ENCODE results near the gene GARNL3.

Gene GARNL3

DNA sequence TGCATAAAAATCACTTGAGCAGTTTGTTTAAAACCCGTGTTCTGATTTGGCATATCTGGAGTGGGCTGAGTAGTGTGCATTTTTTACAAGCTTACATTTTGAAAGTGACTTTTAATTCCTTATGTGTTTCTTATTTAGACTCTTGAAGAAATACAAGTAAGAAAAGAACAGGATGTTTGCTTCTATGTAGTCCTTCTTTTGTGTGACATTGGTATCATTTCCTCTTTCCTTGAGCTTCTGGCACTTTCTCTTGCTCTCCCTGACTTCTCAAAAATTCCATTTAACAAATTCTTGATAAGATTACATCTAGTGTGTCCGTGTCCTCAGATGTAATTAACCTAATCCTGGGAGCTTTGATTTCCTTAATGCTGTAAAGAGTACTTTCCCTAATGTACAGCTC is 12.5 kb downstream of the GARNL3 start:
- H3K36me3 Mint-ChIP-seq, result peaks cover 15 to 22% of the 10 kb centered on the region in 2 donors
- peak overlapping the region in 1 of 2 donors; percentile 13 for H3K4me3 Mint-ChIP-seq
- peak; percentile 77 to 78 for ATAC-seq (replicated peaks)
- peaks cover 33 to 38% of the 10 kb centered on the region in 2 donors for H3K4me1 Mint-ChIP-seq
- H3K9me3 Mint-ChIP-seq, result peaks cover 8 to 21% of the 10 kb centered on the region in 2 donors
- peaks cover 0 to 5% of the 10 kb centered on the region in 2 donors for H3K27me3 Mint-ChIP-seq
- H3K27ac Mint-ChIP-seq, result peak overlapping the region; percentile 77
- no peak for DNase-seq

DNA sequence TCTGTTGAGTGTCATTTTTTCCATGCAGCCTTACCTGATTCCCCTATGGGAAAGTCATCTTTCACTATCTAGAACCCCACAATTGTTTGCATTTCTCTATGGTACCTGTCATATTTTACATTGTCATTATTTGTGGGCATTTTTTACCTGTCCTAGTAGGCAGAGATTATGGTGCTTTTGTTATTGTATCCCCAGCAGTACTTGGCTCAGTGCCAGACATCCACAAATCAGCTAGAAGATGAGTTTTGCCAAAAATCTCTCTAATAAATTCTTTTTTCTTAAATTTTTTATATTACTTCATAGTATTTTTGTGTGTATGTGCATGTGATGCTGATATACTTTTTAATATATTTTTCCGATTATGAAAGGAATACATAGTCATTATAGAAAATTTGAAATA is 13.2 kb downstream of the GARNL3 start:
- Mint-ChIP-seq H3K9me3 (peaks cover 8 to 21% of the 10 kb centered on the region in 2 donors), H3K4me3 (no peak overlapping the region), H3K27me3 (peaks cover 0 to 5% of the 10 kb centered on the region in 2 donors), H3K4me1 (peaks cover 33 to 38% of the 10 kb centered on the region in 2 donors), H3K27ac (no peak overlapping the region), H3K36me3 (peaks cover 15 to 22% of the 10 kb centered on the region in 2 donors)
- no peak for DNase-seq
- no peak for ATAC-seq (replicated peaks)

GRCh38 chr9:127278372-127278771 is 13.8 kb downstream of the GARNL3 start:
- Mint-ChIP-seq H3K4me1 (peaks cover 33 to 38% of the 10 kb centered on the region in 2 donors), H3K4me3 (no peak overlapping the region), H3K9me3 (peaks cover 8 to 21% of the 10 kb centered on the region in 2 donors), H3K27me3 (peaks cover 0 to 5% of the 10 kb centered on the region in 2 donors), H3K36me3 (peaks cover 15 to 22% of the 10 kb centered on the region in 2 donors), H3K27ac (no peak overlapping the region)
- DNase-seq (no peak), ATAC-seq (replicated peaks) (no peak)

- no peaks in the 10 kb centered on the region for H3K27me3 Mint-ChIP-seq
- H3K9me3 Mint-ChIP-seq, result peaks cover 8 to 21% of the 10 kb centered on the region in 2 donors
- H3K4me3 Mint-ChIP-seq, result no peak overlapping the region
- no peak overlapping the region for H3K27ac Mint-ChIP-seq
- peaks cover 12 to 22% of the 10 kb centered on the region in 2 donors for H3K36me3 Mint-ChIP-seq
- DNase-seq (no peak), ATAC-seq (replicated peaks) (no peak)
- peaks cover 33 to 38% of the 10 kb centered on the region in 2 donors for H3K4me1 Mint-ChIP-seq
Measured at GRCh38 chr9:127279717-127280285, 15.2 kb downstream of the GARNL3 start.

DNA sequence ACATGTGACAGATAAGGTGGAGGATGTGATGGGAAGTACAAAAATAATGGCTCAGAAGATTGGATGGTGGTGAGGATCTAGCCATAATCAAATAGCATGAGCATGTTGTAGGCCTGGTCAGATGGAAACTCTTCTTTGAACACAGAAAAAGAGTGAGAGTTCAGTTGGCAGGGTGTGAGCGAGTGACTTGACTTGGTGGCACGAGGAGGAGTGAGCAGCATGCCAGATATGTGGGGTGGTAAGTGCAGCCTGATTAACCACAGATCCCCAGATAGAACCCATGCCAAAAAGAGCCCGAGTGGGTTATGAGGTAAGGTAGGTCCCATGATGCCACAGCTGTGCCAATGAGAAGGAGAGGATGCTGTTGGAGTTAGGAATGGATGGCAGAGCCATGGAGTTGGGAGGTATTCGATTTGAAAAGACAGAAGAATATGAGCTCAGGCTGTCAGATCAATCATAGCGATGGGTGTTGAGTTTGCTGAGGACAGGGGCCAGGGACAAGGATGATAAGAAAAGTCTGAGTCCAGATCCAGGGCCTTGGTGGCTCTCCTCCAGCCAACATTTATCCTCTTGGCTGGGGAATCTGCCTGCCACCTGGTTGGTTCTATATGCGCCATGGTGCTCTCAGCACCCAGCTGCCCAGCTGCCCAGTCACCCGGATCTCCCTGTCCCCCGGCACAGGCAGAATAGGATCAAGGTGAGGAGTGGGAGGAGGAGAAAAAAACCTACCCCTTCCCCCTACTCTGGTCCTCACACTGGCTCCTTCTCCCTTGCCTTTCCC is 16.5 kb downstream of the GARNL3 start:
- no peak for DNase-seq
- peaks cover 12 to 20% of the 10 kb centered on the region in 2 donors for H3K36me3 Mint-ChIP-seq
- H3K27me3 Mint-ChIP-seq, result peaks cover 0 to under 1% of the 10 kb centered on the region in 2 donors
- H3K9me3 Mint-ChIP-seq, result peaks cover 8 to 20% of the 10 kb centered on the region in 2 donors
- H3K4me3 Mint-ChIP-seq, result no peak overlapping the region
- ATAC-seq (replicated peaks), result no peak
- H3K4me1 Mint-ChIP-seq, result peaks cover 33 to 34% of the 10 kb centered on the region in 2 donors
- peak overlapping the region; percentile 33 for H3K27ac Mint-ChIP-seq

- ATAC-seq (replicated peaks) (no peak), DNase-seq (no peak)
- Mint-ChIP-seq H3K4me3 (no peak overlapping the region), H3K27me3 (peaks cover 0 to 9% of the 10 kb centered on the region in 2 donors), H3K9me3 (peaks cover 8 to 14% of the 10 kb centered on the region in 2 donors), H3K36me3 (peaks cover 12 to 14% of the 10 kb centered on the region in 2 donors), H3K4me1 (peaks cover 25 to 26% of the 10 kb centered on the region in 2 donors), H3K27ac (no peak overlapping the region)
Measured at GRCh38 chr9:127281891-127282290, 17.3 kb downstream of the GARNL3 start.

DNA sequence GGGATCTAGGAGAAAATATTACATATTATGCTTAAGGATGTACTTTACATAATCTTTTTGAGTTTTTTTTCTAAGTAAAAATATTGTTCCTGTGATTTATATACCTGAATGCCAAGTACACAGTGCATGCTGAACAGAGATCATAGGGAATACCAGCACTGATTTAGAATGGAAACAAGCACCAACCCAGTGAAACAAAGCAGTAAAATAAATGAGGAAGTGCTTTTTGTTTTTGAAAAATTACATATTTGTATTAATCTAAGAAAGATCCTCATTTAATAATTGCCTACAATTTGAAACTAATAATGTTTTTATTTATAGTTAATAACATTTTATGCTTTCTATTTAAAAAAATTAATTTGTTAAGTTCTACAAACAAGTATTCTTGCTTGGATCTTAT is 18.0 kb downstream of the GARNL3 start:
- peaks cover under 1 to 13% of the 10 kb centered on the region in 2 donors for H3K27me3 Mint-ChIP-seq
- peaks cover 18% of the 10 kb centered on the region in 2 donors for H3K4me1 Mint-ChIP-seq
- peaks cover 12 to 14% of the 10 kb centered on the region in 2 donors for H3K36me3 Mint-ChIP-seq
- H3K27ac Mint-ChIP-seq, result no peak overlapping the region
- DNase-seq (no peak), ATAC-seq (replicated peaks) (no peak)
- peaks cover 8 to 14% of the 10 kb centered on the region in 2 donors for H3K9me3 Mint-ChIP-seq
- no peak overlapping the region for H3K4me3 Mint-ChIP-seq

GRCh38 chr9:127283135-127283534 is 18.6 kb downstream of the GARNL3 start:
- H3K9me3 Mint-ChIP-seq, result peaks cover 8 to 14% of the 10 kb centered on the region in 2 donors
- no peak overlapping the region for H3K27ac Mint-ChIP-seq
- H3K27me3 Mint-ChIP-seq, result peaks cover 6 to 18% of the 10 kb centered on the region in 2 donors
- DNase-seq (no peak), ATAC-seq (replicated peaks) (no peak)
- H3K4me1 Mint-ChIP-seq, result peaks cover 15 to 16% of the 10 kb centered on the region in 2 donors
- H3K36me3 Mint-ChIP-seq, result peaks cover 12 to 14% of the 10 kb centered on the region in 2 donors
- no peak overlapping the region for H3K4me3 Mint-ChIP-seq

DNA sequence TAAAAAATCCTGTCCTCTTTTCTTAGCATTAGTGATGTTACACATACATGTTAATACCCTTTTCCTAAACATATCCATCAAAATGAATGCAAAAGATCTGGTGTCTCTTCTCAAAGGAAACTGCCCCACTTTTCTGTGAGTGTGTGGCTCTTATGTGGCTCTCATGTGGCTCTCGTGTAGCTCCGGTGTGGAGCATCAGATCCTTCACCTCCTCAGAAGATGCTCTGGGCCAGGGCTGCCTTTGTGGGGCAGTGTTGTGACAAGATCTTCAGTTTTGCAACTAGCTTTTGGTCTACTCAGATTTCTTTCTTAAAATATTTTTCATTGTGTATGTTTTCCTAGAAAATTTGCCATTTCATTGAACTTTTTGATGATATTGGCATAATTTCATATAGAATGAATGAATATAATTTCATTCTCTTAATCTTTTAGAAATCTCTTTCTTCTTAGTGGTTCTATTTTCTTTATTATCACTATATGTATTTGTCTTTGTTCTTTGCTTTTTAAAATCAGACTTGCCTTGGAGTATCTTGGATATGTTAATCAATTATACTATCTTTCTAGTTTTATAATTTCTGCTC is 19.4 kb downstream of the GARNL3 start:
- peaks cover 4 to 6% of the 10 kb centered on the region in 2 donors for H3K9me3 Mint-ChIP-seq
- no peak for ATAC-seq (replicated peaks)
- H3K27me3 Mint-ChIP-seq, result peaks cover 8 to 21% of the 10 kb centered on the region in 2 donors
- no peak overlapping the region for H3K27ac Mint-ChIP-seq
- no peak for DNase-seq
- H3K4me1 Mint-ChIP-seq, result peaks cover 7 to 10% of the 10 kb centered on the region in 2 donors
- no peak overlapping the region for H3K4me3 Mint-ChIP-seq
- H3K36me3 Mint-ChIP-seq, result peaks cover 4 to 5% of the 10 kb centered on the region in 2 donors

DNA sequence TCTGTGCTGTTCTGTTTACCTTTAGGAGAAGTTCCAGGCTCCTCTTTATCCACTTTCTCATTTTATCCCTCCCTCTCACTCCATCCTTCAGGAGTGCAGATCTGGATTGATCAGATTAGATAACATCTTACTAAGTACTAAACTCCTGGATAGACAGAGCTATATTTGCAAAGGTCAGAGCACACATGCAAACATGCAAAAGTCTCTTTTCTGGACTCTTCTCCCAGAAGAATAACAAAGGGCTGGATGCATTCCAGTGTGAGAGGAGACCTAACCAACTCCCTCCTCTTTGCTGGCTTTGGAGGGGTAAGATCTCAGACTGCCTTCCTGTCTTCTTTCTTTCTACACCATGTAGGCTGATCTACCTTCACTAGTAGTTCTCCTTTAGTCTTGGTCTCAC is 21.4 kb downstream of the GARNL3 start:
- ATAC-seq (replicated peaks) (no peak), DNase-seq (no peak)
- Mint-ChIP-seq H3K36me3 (no peaks in the 10 kb centered on the region), H3K4me3 (no peak overlapping the region), H3K27ac (no peak overlapping the region), H3K9me3 (no peaks in the 10 kb centered on the region), H3K27me3 (peaks cover 8 to 27% of the 10 kb centered on the region in 2 donors), H3K4me1 (peaks cover 0 to 3% of the 10 kb centered on the region in 2 donors)

- Mint-ChIP-seq H3K27ac (no peak overlapping the region), H3K27me3 (peaks cover 8 to 27% of the 10 kb centered on the region in 2 donors), H3K4me1 (no peaks in the 10 kb centered on the region), H3K4me3 (no peak overlapping the region), H3K36me3 (peaks cover 0 to 3% of the 10 kb centered on the region in 2 donors), H3K9me3 (no peaks in the 10 kb centered on the region)
- ATAC-seq (replicated peaks) (no peak), DNase-seq (no peak)
Measured at GRCh38 chr9:127290561-127291065, 26.0 kb downstream of the GARNL3 start.

DNA sequence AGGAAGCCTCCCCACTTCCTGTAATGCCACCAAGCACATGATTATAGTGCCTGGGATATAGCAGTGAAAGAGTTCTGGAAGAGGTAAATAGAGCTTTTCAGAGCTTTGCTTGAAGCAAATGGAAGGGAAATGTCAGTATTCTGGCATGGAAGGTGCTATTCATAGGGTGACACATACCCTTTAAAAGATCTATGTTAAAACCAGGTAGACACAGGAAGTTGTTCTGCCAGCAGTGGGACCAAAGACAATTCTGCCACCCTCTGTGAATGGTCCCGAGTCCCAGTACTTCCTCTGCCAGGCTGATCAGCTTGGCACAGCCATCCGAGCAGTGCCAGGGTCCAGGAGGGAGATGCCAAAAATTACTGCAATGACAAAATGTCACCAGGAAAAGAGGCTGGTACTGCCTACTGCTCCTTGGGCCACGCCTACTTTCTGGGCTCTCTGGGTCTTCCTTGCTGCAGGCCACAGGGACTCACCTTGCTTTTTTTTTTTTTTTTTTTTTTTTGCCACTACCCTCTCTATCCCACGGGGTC is 26.7 kb downstream of the GARNL3 start:
- Mint-ChIP-seq H3K4me3 (no peak overlapping the region), H3K27me3 (peaks cover 8 to 24% of the 10 kb centered on the region in 2 donors), H3K36me3 (peaks cover 0 to 3% of the 10 kb centered on the region in 2 donors), H3K4me1 (no peaks in the 10 kb centered on the region), H3K9me3 (no peaks in the 10 kb centered on the region), H3K27ac (no peak overlapping the region)
- DNase-seq, result no peak
- ATAC-seq (replicated peaks), result no peak

DNA sequence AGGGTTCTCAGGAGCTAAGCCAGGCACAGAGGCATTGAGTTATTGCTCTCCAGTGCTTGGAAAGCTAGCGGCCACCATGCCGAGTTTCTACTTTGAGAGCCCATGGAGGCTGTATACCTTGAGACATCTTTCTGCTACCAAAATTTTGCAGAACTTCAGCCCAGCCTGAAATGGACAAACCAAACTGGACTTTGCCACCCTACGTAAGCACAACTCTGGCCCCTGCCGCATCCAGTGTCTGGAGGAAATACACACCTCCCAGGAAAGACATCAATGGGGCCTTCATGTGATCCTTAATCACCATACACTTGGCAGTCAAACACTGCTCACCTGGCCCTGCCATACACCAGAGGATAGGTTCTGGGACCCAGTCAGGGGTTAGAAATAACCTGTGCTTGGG is 27.8 kb downstream of the GARNL3 start:
- no peak overlapping the region for H3K27ac Mint-ChIP-seq
- H3K4me3 Mint-ChIP-seq, result no peak overlapping the region
- peaks cover 0 to 3% of the 10 kb centered on the region in 2 donors for H3K36me3 Mint-ChIP-seq
- ATAC-seq (replicated peaks) (no peak), DNase-seq (no peak)
- peaks cover 8 to 22% of the 10 kb centered on the region in 2 donors for H3K27me3 Mint-ChIP-seq
- no peaks in the 10 kb centered on the region for H3K9me3 Mint-ChIP-seq
- H3K4me1 Mint-ChIP-seq, result no peaks in the 10 kb centered on the region

DNA sequence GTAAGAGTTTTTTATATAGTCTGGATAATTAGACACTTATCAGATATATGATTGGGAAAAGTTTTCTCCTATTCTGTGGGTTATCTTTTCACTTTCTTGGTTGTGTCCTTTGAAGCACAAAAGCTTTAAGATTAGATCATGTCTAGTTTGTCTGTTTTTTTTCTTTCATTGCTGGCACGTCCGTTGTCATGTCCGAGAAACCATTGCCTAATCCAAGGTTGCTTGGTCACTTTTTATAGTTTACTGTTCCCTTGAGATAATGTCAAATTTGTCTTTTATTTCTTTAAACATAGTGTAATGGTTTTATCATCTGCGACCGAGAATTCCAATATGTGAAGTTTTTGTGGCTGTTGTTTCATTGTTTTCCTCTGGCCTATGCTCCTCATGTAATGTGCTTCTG is 28.8 kb downstream of the GARNL3 start:
- Mint-ChIP-seq H3K27me3 (peaks cover under 1 to 14% of the 10 kb centered on the region in 2 donors), H3K9me3 (no peaks in the 10 kb centered on the region), H3K4me1 (no peaks in the 10 kb centered on the region), H3K27ac (no peak overlapping the region), H3K4me3 (no peak overlapping the region), H3K36me3 (peaks cover 0 to 3% of the 10 kb centered on the region in 2 donors)
- DNase-seq, result no peak
- no peak for ATAC-seq (replicated peaks)

All from stimulated activated naive B cell treated with anti-CD40 and anti-IgM and Interleukin-4, amounts not matched to agents 10 μg/mL and 1 μg/mL and 100 μg/mL, for 72 hours (primary cell).